ENCODE data around the gene BLNK.

BLNK gene

GRCh38 chr10:96261132-96261531 is 10.2 kb downstream of the BLNK start:
- DNase-seq: no peak

- no peak for DNase-seq
Observed at GRCh38 chr10:96260014-96260413, 11.4 kb downstream of the BLNK start.

GRCh38 chr10:96259150-96259549 is 12.2 kb downstream of the BLNK start:
- no peak for DNase-seq

- no peak for DNase-seq
Observed at GRCh38 chr10:96257944-96258343, 13.4 kb downstream of the BLNK start.

- no peak for DNase-seq
Observed at GRCh38 chr10:96255549-96256333, 15.6 kb downstream of the BLNK start.

- no peak for DNase-seq
Observed at GRCh38 chr10:96254976-96255375, 16.4 kb downstream of the BLNK start.

- DNase-seq: no peak
Observed at GRCh38 chr10:96252730-96253129, 18.6 kb downstream of the BLNK start.

GRCh38 chr10:96250349-96250748 is 21.0 kb downstream of the BLNK start:
- no peak for DNase-seq

- no peak for DNase-seq
Observed at GRCh38 chr10:96249264-96249663, 22.1 kb downstream of the BLNK start.

- no peak for DNase-seq
Observed at GRCh38 chr10:96244354-96244753, 27.0 kb downstream of the BLNK start.

- no peak for DNase-seq
Observed at GRCh38 chr10:96243296-96243695, 28.1 kb downstream of the BLNK start.

GRCh38 chr10:96242822-96243221 is 28.5 kb downstream of the BLNK start:
- no peak for DNase-seq

- DNase-seq: no peak
Observed at GRCh38 chr10:96238646-96239623, 32.4 kb downstream of the BLNK start.

GRCh38 chr10:96236876-96237275 is 34.5 kb downstream of the BLNK start:
- no peak for DNase-seq

- no peak for DNase-seq
Observed at GRCh38 chr10:96236090-96236478, 35.3 kb downstream of the BLNK start.

GRCh38 chr10:96235326-96236089 is 35.9 kb downstream of the BLNK start:
- no peak for DNase-seq

GRCh38 chr10:96233959-96234358 is 37.4 kb downstream of the BLNK start:
- no peak for DNase-seq

GRCh38 chr10:96230527-96230926 is 40.8 kb downstream of the BLNK start:
- DNase-seq: no peak

- peak; percentile 59 for DNase-seq
Observed at GRCh38 chr10:96229568-96230030, 41.8 kb downstream of the BLNK start.

GRCh38 chr10:96228408-96228994 is 42.9 kb downstream of the BLNK start:
- no peak for DNase-seq

- DNase-seq: no peak
Observed at GRCh38 chr10:96227206-96227605, 44.2 kb downstream of the BLNK start.

GRCh38 chr10:96225119-96225518 is 46.2 kb downstream of the BLNK start:
- DNase-seq: no peak
